GM18868 (cell line): ENCODE results near the gene LMAN1L.

ENCODE experiments used
- ATAC-seq: cut with Tn5 transposase; IDR thresholded peaks from one replicate; pipeline ENCODE4 v1.9.1; 2021; ENCODE audit warnings: mild to moderate bottlenecking, moderate library complexity; ENCODE audit not compliant: unreplicated experiment

The LMAN1L gene

DNA sequence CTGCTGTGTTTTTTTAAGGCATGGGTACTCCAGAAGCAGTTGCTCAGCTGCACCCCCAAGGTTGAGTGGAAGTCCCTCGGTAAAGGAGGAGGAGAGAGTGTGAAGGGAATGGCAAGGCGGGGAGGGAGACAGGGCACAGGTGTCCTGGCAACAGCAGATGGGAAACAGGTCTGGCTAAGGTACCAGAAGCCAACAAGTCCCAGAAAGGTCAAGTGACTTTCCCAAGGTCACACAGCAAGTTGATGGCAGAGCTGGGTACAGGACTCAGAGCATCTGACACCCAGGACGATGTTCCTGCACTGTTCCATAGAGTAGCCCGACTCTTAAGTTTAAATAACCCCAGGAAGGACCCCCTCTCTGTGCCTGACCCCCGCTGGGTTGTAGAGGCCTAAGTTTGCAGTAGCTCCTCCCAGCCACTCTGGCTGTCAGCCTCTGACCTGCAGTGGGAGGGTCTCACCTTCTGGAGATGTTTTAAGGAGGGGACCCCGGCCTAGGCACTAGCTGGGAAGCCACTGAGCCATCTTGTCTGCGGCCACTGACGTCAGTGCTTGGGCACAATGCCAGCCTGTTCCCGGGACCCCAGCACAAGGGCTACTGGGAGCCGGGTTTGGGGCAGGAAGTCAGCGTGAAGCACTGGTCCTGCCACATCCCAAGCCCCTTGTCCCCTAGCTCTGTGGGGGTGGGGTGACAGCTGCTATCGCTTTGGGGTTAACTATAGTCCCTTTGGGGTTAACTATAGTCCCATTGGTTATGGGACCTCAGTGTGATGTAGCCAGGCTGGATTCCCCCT, 20.2 kb upstream of the LMAN1L start:
- no peak for ATAC-seq

DNA sequence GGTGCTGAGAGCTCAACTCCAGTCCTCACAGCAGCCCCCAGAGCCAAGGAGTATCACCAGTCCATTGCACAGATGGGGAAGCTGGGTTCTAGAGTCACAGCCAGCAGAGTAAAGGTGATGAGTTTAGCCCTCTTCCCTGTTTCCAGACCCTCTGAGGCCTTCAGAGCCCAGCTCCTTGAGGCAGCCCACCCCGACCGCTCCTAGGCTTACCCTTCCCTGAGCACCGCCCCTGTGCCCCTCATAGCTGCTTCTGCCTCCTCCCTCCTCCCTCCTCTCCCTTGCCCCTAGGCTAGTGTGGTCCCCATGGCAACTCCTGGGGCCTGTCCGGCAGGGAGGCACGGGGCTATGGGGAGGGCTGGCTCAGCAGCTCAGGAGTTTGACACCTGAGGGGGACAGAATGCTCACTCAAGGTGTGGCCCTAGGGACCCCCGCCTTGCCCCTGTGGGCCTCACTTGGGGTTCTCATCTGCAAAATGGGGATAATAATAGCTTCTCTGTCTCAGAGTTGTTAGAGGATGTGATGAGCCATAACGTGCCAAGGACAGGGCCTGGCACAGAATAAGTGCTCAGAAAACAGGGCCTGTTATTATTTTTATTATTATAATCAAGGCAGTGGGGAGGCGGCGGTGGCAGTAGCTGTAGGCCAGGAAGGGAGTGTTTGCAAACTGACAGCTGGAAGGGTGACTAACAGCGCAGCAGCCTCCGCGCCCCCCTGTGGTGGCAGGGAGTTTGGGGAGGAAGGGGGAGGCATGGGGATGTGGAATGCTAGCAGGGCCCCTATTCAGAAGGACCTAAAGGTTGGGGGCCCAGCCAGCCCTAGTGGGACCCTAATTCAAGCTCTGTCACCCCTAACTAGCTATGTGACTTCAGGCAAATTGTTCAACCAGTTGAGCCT, 19.3 kb upstream of the LMAN1L start:
- ATAC-seq, result no peak

DNA sequence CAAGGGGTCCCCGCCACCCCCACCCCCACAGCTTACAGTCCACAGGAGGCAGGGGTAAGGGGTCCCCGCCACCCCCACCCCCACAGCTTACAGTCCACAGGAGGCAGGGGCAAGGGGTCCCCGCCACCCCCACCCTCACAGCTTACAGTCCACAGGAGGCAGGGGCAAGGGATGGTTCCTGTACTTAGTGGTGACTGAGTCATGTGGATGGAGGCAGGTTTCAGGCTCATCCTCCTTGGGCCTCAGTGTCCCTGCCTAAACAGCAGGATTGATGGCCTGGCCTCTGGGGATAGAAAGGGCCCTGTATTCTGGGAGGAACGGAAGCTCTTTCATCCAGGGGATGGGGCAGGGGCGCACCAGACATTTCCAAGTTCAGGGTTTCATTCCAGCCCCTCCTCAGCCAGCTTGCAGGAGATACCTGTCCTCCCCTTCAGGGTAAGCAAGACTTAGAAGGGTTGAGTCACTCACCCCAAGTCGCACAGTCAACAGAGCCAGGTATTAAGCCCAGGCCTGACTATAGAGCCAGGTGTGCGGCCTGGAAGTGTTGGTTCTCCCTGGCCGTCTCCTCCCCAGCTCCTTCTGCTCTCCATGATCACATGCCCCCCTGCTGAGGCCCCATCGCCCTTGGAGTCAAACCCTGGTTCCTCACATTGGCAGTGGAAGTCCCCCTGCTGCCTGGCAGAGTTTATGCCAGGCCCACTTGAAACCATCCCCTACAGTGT, 18.2 kb upstream of the LMAN1L start:
- no peak for ATAC-seq

DNA sequence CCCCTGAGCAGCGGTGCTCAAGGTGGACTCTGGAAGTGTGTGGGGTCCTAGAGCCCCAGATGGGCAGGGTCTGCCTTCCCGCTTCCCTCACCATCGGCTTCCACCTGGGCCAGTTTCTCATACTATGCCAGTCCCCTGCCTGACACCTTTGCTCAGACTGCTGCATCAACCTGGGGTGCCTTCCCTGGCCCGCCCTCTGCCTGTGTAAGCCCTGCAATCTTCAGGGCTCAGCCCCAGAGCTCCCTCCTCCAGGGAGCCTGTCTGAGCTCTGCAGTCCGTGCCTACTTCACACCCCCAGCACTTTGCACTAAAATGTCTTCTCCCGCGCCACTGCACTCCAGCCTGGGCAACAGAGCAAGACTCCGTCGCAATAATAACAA, 17.7 kb upstream of the LMAN1L start:
- ATAC-seq, result no peak

DNA sequence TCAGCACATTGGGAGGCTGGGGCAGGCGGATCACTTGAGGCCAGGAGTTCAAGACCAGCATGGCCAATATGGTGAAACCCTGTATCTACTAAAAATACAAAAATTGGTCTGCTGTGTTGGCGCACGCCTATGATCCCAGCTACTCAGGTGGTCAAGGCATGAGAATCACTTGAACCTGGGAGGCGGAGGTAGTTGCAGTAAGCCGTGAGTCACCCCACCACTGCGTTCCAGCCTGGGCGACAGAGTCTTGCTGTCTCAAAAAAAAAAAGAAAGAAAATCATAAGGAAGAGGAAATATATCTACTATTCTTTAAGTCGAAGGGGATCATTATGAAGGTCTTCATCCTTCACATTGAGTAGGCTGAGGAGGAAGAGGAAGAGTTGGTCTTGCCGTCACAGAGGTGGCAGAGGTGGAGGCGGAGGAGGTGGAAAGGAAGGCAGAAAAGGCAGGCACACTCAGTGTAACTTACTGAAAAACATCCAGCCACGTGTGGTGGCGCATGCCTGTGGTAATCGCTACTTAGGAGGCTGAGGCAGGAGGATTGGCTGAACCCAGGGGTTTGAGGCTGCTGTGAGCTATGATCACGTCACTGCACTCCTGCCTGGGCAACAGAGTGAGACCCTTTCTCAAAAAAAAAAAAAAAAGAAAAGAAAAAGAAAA, 16.5 kb upstream of the LMAN1L start:
- ATAC-seq, result no peak

DNA sequence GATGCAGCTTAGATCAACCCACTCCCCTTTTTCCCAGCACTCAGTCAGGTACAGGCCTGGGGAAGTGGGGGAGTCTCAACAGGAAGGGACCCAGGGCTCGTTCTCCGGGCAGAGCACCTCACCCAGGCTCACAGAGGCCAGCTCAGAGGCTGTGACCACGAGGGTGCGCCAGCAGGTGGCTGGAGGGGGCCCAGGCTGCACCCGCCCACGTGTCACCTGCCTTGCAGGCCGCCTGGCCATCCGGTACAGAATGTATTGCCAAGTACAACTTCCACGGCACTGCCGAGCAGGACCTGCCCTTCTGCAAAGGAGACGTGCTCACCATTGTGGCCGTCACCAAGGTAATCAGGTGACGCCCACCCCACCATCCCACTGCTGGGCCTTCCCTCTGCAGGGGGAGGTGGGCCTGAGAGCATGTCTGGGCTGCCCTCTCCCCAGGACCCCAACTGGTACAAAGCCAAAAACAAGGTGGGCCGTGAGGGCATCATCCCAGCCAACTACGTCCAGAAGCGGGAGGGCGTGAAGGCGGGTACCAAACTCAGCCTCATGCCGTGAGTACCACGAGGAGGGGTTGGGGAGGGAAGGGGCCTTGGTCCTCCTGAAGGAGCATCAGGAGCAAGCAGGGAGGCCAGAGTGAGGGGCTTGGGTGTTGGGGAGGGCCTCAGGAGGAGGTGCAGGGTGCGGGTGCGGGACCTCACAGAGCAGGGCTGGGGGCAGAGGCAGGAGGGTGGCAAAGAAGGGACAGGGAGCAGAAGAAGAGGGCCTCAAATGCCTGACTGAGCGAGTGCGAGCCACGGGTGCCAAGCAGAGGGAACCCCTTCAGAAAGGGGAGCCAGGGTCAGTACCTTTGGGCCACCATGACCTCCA, 14.0 kb upstream of the LMAN1L start:
- no peak for ATAC-seq

DNA sequence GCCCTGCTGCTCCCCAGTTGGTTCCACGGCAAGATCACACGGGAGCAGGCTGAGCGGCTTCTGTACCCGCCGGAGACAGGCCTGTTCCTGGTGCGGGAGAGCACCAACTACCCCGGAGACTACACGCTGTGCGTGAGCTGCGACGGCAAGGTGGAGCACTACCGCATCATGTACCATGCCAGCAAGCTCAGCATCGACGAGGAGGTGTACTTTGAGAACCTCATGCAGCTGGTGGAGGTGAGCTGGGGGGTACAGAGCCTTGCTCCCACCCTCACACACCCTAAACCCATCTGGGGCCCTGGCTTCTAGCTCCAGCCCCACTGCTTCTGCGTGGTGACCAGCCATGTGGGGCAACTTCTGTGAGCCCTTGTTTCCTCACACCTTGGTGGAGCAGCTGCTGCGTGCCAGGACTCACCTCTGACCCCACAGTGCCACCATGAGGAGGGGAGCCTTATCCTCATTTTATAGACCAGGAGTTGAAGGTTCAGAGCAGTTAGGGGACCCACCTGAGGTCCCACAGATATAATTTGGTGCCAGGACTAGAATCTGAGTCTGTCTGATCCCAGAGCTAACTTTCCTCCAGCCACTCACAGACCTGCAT, 13.3 kb upstream of the LMAN1L start:
- no peak for ATAC-seq

DNA sequence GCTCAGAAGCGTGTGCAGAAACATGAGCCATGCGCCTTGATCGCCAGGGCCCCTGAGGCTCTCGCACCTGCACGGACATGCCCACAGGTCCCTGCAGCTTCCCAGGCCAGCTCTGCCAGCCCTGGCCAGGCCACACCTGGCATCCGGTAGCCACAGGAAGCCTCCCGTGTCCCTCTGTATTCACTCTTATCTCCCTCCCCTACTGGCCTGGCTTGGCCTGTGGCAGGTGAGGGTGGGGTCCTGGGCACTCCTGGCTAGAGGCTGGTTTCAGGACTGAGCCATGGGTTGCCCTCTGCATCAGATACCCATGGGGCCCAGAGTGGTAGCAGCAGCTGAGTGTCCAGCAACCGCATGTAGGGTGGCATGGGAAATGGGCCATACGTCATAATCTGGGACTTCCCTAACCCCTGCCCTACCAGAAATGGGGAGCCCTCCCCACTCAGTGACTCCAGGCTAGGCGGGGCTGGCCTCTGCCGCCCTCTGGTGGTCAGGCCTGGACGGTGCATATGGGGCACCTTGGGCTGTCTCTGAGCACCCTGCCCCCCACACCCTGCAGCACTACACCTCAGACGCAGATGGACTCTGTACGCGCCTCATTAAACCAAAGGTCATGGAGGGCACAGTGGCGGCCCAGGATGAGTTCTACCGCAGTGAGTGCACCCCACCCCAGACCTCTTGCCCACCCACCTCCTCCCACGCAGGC, 12.6 kb upstream of the LMAN1L start:
- peak; percentile 81 for ATAC-seq

DNA sequence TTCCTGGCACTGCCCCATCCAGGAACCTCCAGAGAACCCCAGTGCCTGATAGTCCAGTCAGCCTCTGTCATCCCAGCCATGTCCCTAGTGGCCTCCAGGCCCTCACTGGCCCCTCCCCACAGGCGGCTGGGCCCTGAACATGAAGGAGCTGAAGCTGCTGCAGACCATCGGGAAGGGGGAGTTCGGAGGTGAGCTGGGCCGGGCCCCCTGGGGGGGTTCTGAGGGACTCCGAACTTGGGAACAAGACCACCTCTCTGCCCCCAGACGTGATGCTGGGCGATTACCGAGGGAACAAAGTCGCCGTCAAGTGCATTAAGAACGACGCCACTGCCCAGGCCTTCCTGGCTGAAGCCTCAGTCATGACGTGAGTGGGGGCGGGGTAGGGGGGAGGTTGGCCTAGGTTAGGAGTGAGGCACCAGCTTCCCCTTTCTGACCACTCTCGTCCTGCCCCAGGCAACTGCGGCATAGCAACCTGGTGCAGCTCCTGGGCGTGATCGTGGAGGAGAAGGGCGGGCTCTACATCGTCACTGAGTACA, 12.0 kb upstream of the LMAN1L start:
- no peak for ATAC-seq

DNA sequence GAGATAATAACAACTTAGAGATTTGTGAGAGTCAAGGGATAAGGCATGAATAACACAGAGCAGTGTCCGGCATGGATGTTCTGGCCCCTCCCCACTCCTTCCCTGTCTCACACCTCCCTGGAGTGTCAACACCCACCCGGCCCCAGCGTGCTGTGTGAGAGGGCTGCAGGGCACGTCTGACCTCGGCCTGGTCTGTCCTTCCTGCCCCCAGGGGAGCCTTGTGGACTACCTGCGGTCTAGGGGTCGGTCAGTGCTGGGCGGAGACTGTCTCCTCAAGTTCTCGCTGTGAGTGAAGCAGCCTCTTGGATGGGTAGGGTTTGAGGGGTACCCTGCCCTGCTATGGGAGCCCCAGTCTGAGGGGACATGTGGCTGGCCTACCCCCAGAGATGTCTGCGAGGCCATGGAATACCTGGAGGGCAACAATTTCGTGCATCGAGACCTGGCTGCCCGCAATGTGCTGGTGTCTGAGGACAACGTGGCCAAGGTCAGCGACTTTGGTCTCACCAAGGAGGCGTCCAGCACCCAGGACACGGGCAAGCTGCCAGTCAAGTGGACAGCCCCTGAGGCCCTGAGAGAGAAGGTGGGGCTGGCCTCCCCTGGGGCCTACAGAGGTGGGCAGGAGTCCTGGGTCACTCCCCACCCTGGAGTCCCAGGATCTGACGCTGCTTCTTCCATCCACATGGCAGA, 11.2 kb upstream of the LMAN1L start:
- no peak for ATAC-seq

DNA sequence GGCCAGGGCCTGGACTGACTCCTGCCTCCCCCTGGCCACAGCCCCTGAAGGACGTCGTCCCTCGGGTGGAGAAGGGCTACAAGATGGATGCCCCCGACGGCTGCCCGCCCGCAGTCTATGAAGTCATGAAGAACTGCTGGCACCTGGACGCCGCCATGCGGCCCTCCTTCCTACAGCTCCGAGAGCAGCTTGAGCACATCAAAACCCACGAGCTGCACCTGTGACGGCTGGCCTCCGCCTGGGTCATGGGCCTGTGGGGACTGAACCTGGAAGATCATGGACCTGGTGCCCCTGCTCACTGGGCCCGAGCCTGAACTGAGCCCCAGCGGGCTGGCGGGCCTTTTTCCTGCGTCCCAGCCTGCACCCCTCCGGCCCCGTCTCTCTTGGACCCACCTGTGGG, 10.3 kb upstream of the LMAN1L start:
- no peak for ATAC-seq

DNA sequence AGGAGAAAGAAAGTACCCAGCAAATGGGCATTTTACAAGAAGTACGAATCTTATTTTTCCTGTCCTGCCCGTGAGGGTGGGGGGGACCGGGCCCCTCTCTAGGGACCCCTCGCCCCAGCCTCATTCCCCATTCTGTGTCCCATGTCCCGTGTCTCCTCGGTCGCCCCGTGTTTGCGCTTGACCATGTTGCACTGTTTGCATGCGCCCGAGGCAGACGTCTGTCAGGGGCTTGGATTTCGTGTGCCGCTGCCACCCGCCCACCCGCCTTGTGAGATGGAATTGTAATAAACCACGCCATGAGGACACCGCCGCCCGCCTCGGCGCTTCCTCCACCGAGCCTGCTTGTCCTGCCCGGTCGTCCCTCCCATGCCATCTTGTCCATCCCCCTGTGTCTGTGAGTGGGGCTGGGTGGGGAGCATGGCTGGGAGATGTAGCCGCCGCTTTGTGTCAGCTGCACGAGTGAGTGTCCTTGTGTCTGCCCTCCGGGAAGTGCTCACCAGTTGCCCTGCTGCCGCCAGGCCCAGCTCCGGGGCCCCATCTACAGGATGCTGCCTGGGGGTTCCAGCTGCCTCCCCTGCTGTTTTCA, 9.7 kb upstream of the LMAN1L start:
- ATAC-seq, result no peak

DNA sequence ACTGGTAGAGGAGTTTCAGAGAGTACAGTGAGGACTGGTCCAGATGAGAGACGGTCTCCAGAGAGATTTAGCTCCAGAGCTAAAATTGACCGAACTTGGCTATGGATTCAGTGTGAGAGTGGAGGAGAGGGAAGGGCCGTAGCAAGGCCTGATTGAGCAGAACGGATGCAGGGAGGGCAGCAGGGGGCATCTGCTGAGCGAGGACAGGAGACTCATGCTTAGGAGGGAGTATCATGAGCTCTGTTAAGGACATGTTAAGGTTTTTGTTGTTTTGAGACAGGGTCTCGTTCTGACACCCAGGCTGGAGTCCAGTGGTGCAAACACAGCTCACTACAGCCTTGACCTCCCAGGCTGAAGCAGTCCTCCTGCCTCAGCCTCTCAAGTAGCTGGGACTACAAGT, 7.7 kb upstream of the LMAN1L start:
- ATAC-seq, result no peak

DNA sequence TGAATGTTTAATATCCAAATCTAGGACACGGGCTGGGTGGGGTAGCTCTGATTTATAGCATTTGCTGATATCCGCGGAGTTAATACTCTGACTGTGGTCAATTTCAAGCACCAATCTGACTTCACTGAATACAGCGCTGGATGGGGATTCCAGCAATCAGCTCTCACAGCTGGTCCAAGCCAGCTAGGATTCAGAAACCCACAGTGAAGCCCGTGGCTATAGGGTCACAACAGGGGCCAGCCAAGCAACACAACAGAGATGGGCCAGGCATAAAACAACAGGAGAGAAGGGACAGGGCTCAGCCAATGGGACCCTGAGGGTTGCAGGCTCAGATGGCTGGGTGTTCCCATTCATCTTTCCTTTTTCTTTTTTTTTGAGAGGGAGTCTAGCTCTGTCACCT, 5.4 kb upstream of the LMAN1L start:
- ATAC-seq, result no peak

DNA sequence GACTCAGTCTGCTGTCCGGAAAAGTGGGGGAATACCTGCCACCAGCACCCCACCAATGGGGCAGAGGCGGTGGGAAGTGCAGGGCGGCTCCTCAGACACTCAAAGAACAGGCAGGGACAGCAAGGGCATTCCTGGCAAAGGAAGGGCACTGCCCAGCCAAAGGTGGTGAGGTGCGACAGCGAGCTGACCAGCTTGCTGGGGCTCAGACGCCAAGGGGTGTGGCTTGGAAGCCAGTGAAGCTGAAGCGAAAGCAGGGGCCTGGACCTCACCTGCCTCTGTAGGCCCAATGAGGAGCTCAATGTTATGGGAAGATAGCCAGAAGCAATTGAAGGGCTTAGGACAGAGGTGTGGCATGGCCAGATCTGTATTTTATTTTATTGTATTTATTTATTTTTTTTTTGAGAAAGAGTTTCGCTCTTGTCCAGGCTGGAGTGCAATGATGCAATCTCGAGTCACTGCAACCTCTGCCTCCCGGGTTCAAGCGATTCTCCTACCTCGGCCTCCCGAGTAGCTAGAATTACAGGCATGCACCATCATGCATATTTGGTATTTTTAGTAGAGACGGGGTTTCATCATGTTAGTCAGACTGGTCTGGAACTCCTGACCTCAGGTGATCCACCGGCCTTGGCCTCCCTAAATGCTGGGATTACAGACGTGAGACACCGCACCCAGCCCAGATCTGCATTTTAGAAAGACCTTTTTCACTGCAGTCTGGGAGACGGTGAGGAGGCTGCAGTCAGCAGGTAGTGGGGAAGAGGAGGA, 4.4 kb upstream of the LMAN1L start:
- ATAC-seq, result no peak

DNA sequence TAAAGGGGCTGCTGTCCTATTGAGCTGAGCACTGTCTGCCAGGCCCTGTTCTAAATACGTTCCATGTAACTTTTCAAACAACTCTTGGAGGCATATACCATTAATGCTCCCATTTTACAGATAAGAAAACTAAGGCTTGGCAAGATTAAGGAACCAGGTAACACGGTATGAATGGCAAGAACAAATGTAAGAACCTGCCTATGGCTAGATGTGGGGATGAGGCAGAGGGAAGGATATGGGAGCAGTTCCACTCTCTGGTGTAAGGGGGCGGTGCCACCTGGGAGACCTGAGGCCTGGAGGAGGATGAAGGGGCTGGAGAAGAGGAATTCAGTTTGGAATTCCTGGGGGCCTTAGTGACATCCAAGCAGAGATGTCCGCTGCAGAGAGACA, 3.8 kb upstream of the LMAN1L start:
- ATAC-seq, result no peak

DNA sequence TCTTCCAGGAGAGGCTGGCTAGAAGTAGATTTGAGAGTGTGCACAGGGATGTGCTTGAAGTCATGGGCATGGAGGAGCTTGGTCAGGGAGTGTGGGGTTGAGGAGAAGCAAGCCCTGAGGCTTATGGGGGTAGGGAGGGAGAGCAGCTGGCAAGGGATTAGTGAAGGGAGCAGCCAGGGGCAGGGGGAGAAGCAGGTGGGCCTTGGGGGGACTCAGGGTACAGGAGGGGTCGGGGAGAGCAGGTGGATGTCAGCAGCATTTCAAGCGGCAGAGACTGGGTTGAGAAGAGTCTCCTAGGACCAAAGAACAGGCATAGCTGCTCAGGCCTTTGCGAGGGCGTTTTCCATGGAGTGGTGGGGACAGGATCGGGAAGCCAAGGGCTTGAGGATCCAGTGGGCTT, 3.4 kb upstream of the LMAN1L start:
- no peak for ATAC-seq
